K562 treated with DMSO at 1 percent for 48 hours (cell line): ENCODE results near the gene HRG. TPM values are rescaled to one million over a fixed set of nuclear protein-coding genes. Genes with fewer than 3 reads are reported as not detected.

Experiments used
- total RNA-seq: library from RNA; unstranded; fragments of 300-600 nt; gene quantifications from 2 replicates; pipeline ENCODE4 v1.2.3, GENCODE V29; 2022; ENCODE audit warnings: low replicate concordance; ENCODE audit errors: extremely low read depth

Gene HRG
- total RNA-seq = not detected in 2 replicates

GRCh38 chr3:186665625-186666188 is at the start of gene HRG:
HRG (plus strand) TSS chr3:186666014; CDS start chr3:186666032, 18 bp downstream.

GRCh38 chr3:186639778-186640472 is 25.9 kb upstream of the HRG start, which contains the start of gene FETUB:
FETUB (plus strand) TSS chr3:186640399; CDS start chr3:186640461, 62 bp downstream.

GRCh38 chr3:186717039-186717457 is 51.2 kb downstream of the HRG start, which contains the start of gene KNG1:
KNG1 (plus strand) TSS chr3:186717359; CDS start chr3:186717543, 184 bp downstream.

Other genes with a start within 250 kb of the HRG start
- not detected in 2 replicates for gene CRYGS, start 121.6 kb upstream of the HRG start, total RNA-seq
- not detected in 2 replicates for gene TBCCD1, start 98.7 kb upstream of the HRG start, total RNA-seq
- not detected in 2 replicates for gene DNAJB11, start 95.3 kb upstream of the HRG start, total RNA-seq
- not detected in 2 replicates for gene AHSG, start 53.0 kb upstream of the HRG start, total RNA-seq
- not detected in 2 replicates for gene FETUB, start 25.6 kb upstream of the HRG start, total RNA-seq
- gene KNG1, start 51.3 kb downstream of the HRG start, total RNA-seq = not detected in 2 replicates
- gene EIF4A2, start 117.6 kb downstream of the HRG start, total RNA-seq = not detected in 2 replicates
- gene RFC4, start 140.5 kb downstream of the HRG start, total RNA-seq = not detected in 2 replicates
- not detected in 2 replicates for gene ADIPOQ, start 176.7 kb downstream of the HRG start, total RNA-seq